Liver (tissue), 3 donors: ENCODE results near the gene CAMLG.

Source experiments
- ATF3 ChIP-seq: IDR thresholded peaks from 2 replicates; pipeline ENCODE4 v1.6.1; 2016; ENCODE audit warnings: antibody characterized with exemption
- EGR1 ChIP-seq, 2 donors: IDR thresholded peaks; 2 replicates each; pipeline ENCODE4 v1.6.1; 2016 to 2018; ENCODE audit warnings: antibody characterized with exemption in 2 of 2, low read depth in 2 of 2
- GABPA ChIP-seq, 2 donors: IDR thresholded peaks in 1 of 2; conservative IDR thresholded peaks in 1 of 2; 2 replicates each; pipeline ENCODE4 v1.6.1; 2016; ENCODE audit warnings: antibody characterized with exemption in 2 of 2, mild to moderate bottlenecking in 1 of 2, moderate library complexity in 1 of 2
- HNF4A ChIP-seq, 2 donors: conservative IDR thresholded peaks; 2 replicates each; pipeline ENCODE4 v1.6.1; 2016; ENCODE audit warnings: antibody characterized with exemption in 2 of 2, mild to moderate bottlenecking in 2 of 2
- HNF4G ChIP-seq: IDR thresholded peaks from 2 replicates; pipeline ENCODE4 v1.6.1; 2016; ENCODE audit warnings: antibody characterized with exemption
- JUND ChIP-seq, 2 donors: IDR thresholded peaks; 2 replicates each; pipeline ENCODE4 v1.6.1; 2016; ENCODE audit warnings: antibody characterized with exemption in 2 of 2
- RAD21 ChIP-seq, 2 donors: IDR thresholded peaks; 2 replicates each; pipeline ENCODE4 v1.6.1; 2016; ENCODE audit warnings: antibody characterized with exemption in 2 of 2, mild to moderate bottlenecking in 2 of 2
- REST ChIP-seq: IDR thresholded peaks from 2 replicates; pipeline ENCODE4 v1.6.1; 2016; ENCODE audit warnings: antibody characterized with exemption, mild to moderate bottlenecking
- RXRA ChIP-seq, 2 donors: IDR thresholded peaks; 2 replicates each; pipeline ENCODE4 v1.6.1; 2017 to 2018; ENCODE audit warnings: antibody characterized with exemption in 2 of 2, mild to moderate bottlenecking in 1 of 2
- SP1 ChIP-seq: IDR thresholded peaks from 2 replicates; pipeline ENCODE4 v1.6.1; 2018; ENCODE audit warnings: antibody characterized with exemption, mild to moderate bottlenecking
- TAF1 ChIP-seq: conservative IDR thresholded peaks from 2 replicates; pipeline ENCODE4 v1.6.1; 2016; ENCODE audit warnings: antibody characterized with exemption, mild to moderate bottlenecking
- TF ChIP-seq, protein P1 (sequence below): fragments of 150-350 bp; IDR thresholded peaks from 2 replicates; pipeline ENCODE4 v1.5.1; 2017; ENCODE audit warnings: improper control_type of control experiment, low read depth, low read length; ENCODE audit not compliant: missing input control
- TF ChIP-seq, protein P2 (sequence below): IDR thresholded peaks from 2 replicates; pipeline ENCODE4 v1.6.1; 2016; ENCODE audit warnings: antibody characterized with exemption
- donor health status: healthy.
- donor health status: healthy.

DNA sequence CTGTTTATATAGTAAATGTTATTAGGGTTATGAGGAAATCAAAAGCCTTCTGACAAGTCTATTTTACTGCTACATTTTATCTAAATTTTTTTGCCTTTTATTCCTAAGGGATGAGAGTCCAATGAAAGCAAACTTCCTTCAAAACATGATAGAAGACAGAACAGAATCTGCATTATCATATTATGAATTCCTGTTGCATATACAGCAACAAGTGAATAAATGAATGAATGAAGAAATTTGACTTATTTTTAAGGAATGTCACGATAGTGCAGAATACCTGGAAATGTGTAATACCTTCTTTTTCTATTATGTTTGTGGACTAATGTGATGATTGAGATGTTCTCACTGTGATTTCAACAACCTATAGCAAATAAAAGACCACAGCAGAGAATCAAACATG is 13.5 kb upstream of the CAMLG start:
- TF ChIP-seq, protein P1, sequence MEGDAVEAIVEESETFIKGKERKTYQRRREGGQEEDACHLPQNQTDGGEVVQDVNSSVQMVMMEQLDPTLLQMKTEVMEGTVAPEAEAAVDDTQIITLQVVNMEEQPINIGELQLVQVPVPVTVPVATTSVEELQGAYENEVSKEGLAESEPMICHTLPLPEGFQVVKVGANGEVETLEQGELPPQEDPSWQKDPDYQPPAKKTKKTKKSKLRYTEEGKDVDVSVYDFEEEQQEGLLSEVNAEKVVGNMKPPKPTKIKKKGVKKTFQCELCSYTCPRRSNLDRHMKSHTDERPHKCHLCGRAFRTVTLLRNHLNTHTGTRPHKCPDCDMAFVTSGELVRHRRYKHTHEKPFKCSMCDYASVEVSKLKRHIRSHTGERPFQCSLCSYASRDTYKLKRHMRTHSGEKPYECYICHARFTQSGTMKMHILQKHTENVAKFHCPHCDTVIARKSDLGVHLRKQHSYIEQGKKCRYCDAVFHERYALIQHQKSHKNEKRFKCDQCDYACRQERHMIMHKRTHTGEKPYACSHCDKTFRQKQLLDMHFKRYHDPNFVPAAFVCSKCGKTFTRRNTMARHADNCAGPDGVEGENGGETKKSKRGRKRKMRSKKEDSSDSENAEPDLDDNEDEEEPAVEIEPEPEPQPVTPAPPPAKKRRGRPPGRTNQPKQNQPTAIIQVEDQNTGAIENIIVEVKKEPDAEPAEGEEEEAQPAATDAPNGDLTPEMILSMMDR = no peak
- TF ChIP-seq, protein P2, sequence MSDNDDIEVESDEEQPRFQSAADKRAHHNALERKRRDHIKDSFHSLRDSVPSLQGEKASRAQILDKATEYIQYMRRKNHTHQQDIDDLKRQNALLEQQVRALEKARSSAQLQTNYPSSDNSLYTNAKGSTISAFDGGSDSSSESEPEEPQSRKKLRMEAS = no peak
- TF ChIP-seq REST (no peak), RXRA (IDR thresholded peaks at IDR 0.05) (no peak), EGR1 (IDR thresholded peaks at IDR 0.05; ENCODE audit: low read depth in 2 of 2) (no peak), TAF1 (no peak), HNF4G (no peak), JUND (IDR thresholded peaks at IDR 0.05) (no peak), ATF3 (no peak), GABPA (IDR thresholded peaks at IDR 0.05 in 1 of 2, conservative IDR thresholded peaks at IDR 0.05 in 1 of 2) (no peak), SP1 (no peak), HNF4A (conservative IDR thresholded peaks at IDR 0.05) (no peak), RAD21 (IDR thresholded peaks at IDR 0.05) (no peak)
